Fibroblast of the conjunctiva (primary cell): Measurements from ENCODE around the gene GBA2.

Experiments used
- DNase-seq: peaks from one replicate; pipeline ENCODE4 v3.0.0-alpha.2; 2010; ENCODE audit warnings: low read depth

The GBA2 gene

DNA sequence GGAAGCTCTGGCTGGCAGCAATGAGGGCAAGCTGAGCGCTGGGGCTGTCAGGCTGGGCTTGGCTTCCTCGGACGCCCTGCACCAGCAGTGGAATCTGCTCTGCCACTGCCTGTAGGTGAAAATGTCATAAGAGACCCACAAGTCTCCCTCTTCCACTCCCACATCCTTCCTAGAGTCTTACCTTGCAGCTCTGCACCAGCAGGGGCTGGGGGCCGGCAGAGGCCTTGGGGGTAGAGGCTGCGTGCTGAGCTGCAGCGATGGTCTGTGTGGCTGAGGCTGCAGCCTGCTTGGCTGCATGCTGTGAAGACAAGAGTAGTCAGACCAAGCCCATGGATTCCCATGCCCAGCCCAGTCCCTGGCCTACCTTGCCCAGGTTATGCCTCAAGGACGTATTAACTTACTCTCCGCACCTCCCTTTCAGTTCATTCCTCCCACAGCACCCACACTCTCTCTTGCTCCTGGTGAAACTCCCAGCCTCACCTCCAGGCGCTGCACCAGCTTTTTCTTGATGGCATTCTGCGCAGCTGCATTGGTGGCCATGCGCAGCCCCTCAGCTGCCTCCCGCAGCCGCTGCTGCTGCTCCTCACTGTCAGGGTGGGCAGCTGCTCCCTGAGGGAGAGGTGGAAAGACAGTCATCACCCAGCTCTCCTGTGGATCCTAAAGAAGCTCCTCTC, 34.3 kb downstream of the GBA2 start:
- DNase-seq = no peak

- no peak for DNase-seq
Measured at GRCh38 chr9:35714123-35714522, 34.9 kb downstream of the GBA2 start.

DNA sequence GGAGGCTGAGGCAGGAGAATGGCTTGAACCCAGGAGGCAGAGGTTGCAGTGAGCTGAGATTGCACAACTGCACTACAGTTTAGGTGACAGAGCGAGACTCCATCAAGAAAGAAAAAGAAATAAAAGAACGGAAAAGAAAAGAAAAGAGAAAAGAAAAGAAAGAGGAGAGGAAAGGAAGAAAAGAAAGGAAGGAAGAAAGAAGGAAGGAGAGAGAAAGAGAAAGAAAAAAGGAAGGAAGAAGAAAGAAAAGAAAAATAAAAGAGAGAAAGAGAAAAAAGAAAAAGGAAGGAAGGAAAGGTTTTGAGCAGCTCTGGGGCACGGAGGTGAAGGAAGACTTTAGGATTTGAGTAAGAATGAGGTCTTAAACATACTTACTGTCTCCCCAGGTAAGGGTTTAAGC, 35.5 kb downstream of the GBA2 start:
- DNase-seq = no peak

DNA sequence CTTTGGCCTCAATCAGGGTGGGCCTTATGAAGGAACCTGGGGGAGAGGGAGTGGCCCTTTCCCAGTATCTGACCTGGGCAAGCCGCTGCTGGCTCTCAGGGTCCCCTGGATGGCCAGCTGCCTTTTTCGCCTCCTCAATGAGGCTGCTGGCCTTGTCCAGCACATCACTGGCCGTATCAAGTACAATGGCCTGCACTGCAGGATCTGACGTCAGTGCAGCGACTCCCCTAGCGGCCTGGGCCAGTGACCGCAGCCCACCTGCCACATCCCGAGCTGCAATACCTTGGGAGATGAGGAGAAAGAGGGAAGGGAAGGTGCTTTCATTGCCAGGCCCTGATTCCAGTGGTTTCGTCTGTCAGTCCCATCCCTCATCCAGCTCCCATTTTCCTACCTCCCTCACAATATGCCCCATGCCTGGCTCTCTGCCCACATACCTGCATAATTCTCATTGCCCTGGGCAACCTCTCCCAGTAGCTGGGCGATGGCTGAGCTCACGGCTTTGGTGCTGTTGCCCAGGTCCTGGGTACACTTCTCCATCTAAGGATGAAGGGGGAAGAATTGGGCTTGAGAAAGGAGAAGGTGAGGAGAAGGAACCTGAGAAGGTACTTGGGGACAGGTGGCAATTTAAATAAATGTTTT, 36.1 kb downstream of the GBA2 start:
- DNase-seq = no peak

- DNase-seq = no peak
Measured at GRCh38 chr9:35711501-35712428, 37.3 kb downstream of the GBA2 start.

GRCh38 chr9:35710818-35711500, 38.1 kb downstream of the GBA2 start:
- DNase-seq = no peak

GRCh38 chr9:35708146-35708545, 40.9 kb downstream of the GBA2 start:
- DNase-seq = no peak

DNA sequence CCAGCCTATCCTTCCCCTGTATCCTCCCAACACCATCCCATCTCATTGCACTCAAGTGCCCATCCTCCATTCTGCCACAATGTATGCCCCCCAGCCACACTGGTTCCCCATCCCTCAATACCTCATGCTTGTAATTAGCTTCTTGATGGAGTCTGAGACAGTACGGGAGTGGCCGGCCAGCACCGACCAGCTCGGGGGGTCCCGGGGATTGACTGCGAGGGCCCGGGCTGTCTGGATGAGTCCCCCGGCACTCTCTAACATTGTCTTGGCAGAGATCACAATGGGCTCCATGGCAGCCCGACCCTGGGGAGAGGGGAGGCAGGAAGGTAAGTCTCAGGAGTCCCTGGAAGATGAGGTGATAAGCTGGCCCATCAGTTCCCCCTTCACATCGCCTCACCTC, 42.1 kb downstream of the GBA2 start:
- DNase-seq = no peak

DNA sequence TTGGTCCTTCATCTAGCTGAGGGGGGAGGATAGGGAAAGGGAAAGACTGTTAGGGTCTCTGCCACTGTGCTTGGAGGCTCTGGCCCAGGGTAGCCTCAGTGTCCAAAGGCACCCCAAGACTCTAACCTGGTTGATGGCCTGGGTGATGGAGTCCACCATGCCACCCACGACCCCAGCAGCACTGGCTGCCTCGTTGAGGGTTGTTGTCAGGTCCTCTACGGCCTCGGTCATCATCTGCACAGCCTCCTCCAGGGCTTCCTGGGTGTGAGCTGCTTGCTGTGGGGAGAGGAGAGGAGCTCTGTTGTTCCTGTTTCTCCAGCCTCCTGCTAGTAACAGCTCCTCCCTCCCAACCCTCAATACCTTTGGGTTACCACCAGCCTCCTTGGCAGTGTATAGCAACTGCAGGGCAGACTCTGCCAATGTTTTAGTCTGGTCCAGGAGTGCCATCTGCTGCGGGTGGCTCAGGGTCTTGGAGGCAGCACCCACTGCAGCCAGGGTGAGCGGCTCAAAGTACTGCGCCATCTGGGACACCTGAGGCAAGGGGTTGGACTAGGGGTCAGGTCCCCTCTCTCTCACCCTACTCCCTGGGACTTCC, 43.1 kb downstream of the GBA2 start:
- no peak for DNase-seq

DNA sequence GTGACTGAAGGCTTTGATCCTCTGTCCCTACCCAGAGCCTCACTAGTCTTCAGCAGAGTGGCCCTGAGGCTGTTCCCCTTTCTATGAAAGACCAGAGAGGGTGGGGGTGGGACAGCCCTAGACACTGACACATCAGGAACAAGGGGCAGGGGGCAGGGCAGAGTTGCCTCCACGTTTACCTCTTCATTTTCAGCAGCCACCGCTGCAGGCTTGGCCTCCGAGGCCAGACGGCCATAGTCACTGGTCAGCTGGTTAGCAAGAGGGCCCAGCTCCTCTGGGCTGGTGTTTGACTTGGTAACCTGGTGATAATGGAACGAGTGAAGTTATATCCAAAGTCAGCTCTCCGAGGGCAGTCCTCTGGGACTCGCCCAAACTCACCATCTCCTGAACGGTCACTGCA, 43.7 kb downstream of the GBA2 start:
- no peak for DNase-seq

DNA sequence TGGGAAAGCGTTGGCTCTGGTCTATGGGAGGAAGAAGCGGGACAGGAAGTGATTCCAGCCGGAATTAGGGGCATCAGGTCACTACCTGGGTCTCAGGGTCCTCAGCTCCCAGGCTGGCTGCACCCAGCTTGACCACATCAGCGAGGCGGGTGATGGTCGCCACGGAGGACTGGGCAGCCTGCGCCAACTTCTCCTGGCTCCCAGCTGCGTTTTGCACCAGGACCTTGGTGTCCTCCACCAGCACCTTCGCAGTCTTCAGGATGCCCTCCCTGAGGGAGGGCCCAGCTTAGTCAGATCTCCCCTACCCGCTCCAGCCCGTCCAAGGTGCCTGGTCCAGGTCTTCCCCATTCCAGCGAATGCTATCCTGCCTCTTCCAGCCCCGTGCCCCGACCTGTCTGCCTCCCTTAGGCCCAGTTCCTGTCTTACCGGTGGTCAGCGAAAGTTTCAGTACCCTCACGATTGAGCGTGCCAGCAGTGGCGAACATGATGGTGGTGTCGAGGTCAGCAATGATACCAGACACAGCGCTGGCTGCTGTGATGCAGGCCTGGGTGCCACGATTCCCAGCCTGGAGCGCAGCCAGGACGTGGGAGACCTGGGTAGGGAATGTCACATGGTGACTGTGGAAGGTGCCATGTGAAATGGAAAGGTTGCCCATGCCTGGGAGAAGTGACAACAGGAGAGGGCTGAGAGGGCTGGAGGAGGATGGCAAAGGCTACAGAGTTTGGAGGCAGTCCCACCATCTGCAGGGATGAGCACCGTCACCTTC, 44.9 kb downstream of the GBA2 start:
- no peak for DNase-seq

DNA sequence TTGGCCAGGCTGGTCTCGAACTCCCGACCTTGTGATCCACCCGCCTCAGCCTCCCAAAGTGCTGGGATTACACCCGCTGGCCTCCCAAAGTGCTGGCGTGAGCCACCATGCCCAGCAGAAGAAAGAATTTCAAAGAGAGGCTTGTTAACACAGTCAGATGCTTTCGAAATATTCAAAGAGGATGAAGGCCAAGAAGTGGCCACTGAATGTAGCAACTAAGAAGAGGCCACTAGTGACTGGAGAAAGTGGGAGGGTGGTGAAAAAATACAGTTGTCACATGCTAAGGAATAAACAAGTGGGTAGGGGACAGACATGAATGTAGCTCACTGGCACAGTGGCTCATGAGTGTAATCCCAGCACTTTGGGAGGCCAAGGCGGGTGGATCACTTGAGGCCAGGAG, 46.3 kb downstream of the GBA2 start:
- no peak for DNase-seq

- DNase-seq = no peak
Measured at GRCh38 chr9:35700942-35701341, 48.1 kb downstream of the GBA2 start.

GRCh38 chr9:35700031-35700430, 49.0 kb downstream of the GBA2 start:
- no peak for DNase-seq

GRCh38 chr9:35698231-35698630, 50.8 kb downstream of the GBA2 start:
- no peak for DNase-seq

DNA sequence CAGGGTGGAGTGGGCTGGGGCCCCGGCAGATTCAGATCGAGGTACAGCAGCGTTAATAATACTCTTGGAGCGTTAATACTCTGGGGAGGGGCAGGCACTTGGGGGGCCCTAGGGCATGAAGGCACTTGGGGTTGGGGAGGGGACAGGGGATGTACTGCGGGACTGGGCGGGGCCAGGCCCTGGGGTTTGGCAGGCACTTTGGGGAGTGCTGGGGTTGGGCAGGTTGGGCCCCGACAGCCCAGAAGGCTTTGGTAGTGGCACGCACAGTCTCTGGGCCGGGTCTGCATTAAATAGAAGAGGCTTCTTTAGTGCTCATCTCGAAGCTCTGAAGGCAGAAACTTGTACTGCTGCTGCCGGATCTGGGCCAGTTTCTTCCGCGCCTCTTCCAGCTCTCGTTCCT, 51.5 kb downstream of the GBA2 start:
- no peak for DNase-seq

- DNase-seq = no peak
Measured at GRCh38 chr9:35696520-35697215, 52.4 kb downstream of the GBA2 start.

DNA sequence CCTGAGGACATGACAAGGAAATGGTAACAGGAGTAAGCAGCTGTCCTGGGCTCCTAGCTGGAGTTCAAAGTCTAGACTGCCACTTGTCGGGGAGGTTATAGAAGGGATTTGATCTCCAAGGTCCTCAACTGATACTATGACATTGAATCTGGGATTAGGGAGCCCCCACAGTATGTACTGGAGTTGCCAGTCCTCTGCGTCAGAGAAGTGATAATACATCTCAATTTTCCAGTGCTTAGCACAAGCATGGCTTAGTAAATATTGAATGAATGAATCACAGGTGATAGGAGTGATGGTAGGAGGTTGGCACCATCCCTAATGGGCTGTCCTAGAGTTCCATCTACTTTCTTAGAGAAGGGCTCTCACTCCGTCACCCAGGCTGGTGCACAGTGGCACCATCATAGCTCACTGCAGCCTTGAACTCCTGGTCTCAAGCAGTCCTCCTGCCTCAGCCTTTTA, 53.1 kb downstream of the GBA2 start:
- DNase-seq = no peak

GRCh38 chr9:35691757-35692301, 57.2 kb downstream of the GBA2 start:
- DNase-seq = no peak

DNA sequence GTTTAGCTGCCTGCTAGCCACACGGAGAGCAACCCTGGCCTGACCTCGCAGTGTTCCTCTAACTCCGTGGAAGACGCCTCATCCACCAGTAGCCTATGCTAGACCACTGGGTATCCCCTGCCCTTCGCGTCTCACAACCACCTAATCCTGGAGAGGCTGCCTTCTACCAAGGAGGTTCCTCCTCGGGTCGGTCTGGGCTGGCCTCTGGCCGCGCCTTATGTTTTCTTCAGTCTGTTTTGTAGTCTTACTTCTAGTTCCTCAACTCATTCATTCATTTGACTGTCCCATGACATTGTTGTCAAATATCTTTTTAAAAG, 57.7 kb downstream of the GBA2 start:
- no peak for DNase-seq
